CD4-positive, alpha-beta T cell treated with Interleukin-6 for 4 hours (primary cell): Measurements from ENCODE around the gene ADCY3.
"Not testable (repeated sequence)": the region's sequence is repeated elsewhere in the genome, so short reads cannot be mapped to it uniquely, and the experiment has no call there.

Experiments used
- DNase-seq: peaks from one replicate; pipeline ENCODE4 v3.0.0-alpha.2; 2020; ENCODE audit warnings: mixed read lengths

The ADCY3 gene

GRCh38 chr2:24800487-24800886 is 119.5 kb downstream of the ADCY3 start:
- not testable (repeated sequence) for DNase-seq

- no peak for DNase-seq
Observed at GRCh38 chr2:24797644-24798043, 122.4 kb downstream of the ADCY3 start.

- DNase-seq: no peak
Observed at GRCh38 chr2:24793761-24794435, 126.1 kb downstream of the ADCY3 start.

GRCh38 chr2:24792874-24793760 is 126.9 kb downstream of the ADCY3 start, which contains the start of the genes CENPO and PTRHD1:
CENPO (plus strand) TSS chr2:24793425; CDS start chr2:24793920, 495 bp downstream.
PTRHD1 (minus strand) TSS chr2:24793391; CDS start chr2:24793377, 14 bp downstream.
- peak; percentile 96 for DNase-seq

GRCh38 chr2:24792542-24792873 is 127.5 kb downstream of the ADCY3 start:
- no peak for DNase-seq

GRCh38 chr2:24791452-24791851 is 128.6 kb downstream of the ADCY3 start:
- DNase-seq: no peak

GRCh38 chr2:24788816-24789215 is 131.2 kb downstream of the ADCY3 start:
- DNase-seq: no peak

GRCh38 chr2:24787532-24787931 is 132.5 kb downstream of the ADCY3 start:
- no peak for DNase-seq

GRCh38 chr2:24785671-24786321 is 134.2 kb downstream of the ADCY3 start:
- no peak for DNase-seq

- DNase-seq: no peak
Observed at GRCh38 chr2:24783641-24784040, 136.4 kb downstream of the ADCY3 start.

GRCh38 chr2:24779116-24779515 is 140.9 kb downstream of the ADCY3 start:
- no peak for DNase-seq

GRCh38 chr2:24774373-24774772 is 145.7 kb downstream of the ADCY3 start:
- DNase-seq: no peak

- no peak for DNase-seq
Observed at GRCh38 chr2:24771764-24772586, 148.1 kb downstream of the ADCY3 start.

GRCh38 chr2:24771061-24771460 is 149.0 kb downstream of the ADCY3 start:
- no peak for DNase-seq
